NOMO-1 treated with DMSO at 0.1 percent for 48 hours (cell line): ENCODE measurements around the gene TMEM144.
A peak's percentile ranks its signal among the peaks of the same experiment; 100 is the strongest.
"Not testable (repeated sequence)": the region's sequence is repeated elsewhere in the genome, so short reads cannot be mapped to it uniquely, and the experiment has no call there.

Experiments
- DNase-seq: peaks from one replicate; lab custom pipeline; 2025; ENCODE audit not compliant: unreplicated experiment; lab: John Stamatoyannopoulos, UW

TMEM144 gene

GRCh38 chr4:158234671-158235070 lies 24.4 kb downstream of the TMEM144 start:
- DNase-seq = no peak

DNA sequence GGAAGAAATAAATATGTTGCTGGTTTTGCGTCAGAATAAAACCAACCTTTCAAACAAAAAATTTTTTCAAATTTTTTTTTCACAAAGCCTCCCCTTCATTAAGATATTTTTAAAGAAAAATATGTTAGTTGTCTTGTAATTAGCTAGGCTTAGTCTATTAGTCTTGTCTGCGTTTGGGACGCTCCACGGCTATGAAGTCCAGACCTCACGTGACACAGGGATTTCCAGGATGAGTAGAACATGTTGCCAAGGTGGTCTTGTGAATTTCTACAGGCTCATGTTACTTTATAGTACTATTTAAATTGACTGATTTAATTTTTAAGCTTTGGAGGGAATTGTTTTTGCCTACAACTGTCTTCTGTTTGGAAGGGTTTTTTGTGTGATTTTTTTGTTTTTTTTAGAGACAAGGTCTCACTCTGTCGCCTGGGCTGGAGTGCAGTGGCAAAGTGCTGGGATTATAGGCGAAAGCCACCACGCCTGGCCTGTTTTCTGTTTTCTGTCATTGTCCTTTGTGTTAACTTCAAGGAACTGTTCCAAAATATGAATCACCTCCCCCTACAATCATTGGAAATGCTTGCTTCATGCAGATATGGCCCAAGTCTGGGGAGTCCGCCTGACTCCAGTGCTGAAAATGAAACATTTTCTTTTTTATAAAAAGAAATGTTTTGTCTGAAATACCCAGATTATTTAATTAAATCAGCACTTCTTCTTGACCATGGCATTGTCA lies 26.2 kb downstream of the TMEM144 start:
- DNase-seq = no peak

GRCh38 chr4:158238575-158238974 lies 28.3 kb downstream of the TMEM144 start:
- no peak for DNase-seq

DNA sequence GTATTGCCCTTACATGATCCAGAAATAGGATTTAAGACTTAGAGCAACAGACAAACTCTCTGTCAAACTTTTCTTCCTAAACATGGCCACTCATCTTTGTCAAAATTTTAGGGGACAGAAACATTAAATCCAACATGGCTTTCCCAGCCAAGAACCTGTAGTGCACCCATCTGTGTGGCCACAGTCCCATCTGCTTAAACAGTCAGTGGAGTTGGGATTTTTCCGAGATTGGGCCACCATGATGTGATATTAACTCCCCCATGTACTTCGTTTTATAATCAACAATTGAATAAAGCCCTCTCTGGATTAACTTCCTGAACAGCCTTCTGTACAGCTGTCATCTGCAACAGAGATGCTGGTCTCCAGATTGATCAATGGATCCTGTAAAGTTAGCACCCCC lies 28.9 kb downstream of the TMEM144 start:
- DNase-seq = no peak

DNA sequence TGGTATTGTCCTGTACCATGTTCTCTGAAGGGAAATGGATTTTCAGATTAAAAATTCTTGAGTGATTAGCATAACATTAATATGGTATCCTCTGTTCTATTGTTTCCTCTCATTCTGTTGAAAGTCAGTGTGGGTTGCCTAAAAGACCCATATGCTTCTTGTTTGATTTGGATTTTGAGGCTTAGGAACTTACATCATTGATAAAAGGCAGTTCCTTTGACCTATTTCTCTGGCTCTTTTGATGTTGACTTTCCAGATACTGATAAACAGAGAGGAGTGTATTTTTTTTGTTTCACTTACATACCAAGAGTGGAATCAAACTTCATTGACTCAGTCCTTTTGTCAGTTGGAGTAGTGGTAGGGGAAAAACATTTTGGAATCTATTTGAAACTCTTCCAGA lies 32.8 kb downstream of the TMEM144 start:
- DNase-seq = no peak

GRCh38 chr4:158250321-158250720 lies 40.0 kb downstream of the TMEM144 start:
- DNase-seq = no peak

GRCh38 chr4:158253350-158253980 lies 43.2 kb downstream of the TMEM144 start:
- peak; percentile 56 for DNase-seq

- no peak for DNase-seq
These were observed 44.0 kb downstream of the TMEM144 start for GRCh38 chr4:158254292-158254691.

DNA sequence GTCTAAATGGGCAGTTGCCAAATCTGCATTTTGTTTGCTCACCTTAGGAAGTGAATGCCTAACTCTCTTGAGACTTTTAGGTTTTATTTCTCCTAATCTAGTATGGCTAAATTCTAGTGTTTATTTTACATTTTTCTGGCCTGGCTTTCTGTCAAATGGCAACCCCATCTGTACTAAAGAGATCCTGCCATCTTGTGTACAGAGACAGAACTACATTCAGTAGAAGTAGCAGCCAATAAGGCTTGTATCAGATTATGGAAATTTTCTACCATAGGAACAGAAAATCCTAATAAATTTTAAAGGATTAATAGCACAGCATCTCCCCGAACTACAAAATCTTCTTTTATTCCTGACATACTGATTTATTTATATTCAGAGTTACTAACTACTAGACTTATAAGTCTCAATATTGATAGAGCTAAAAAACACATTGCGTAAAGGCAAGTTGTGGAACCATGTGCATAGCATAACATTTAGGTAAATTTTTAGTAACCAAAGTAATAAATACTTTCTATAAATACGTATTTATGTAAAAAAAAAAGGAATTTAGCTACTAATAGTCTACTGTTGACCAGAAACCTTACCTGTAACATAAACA lies 45.5 kb downstream of the TMEM144 start:
- DNase-seq = peak; percentile 66

DNA sequence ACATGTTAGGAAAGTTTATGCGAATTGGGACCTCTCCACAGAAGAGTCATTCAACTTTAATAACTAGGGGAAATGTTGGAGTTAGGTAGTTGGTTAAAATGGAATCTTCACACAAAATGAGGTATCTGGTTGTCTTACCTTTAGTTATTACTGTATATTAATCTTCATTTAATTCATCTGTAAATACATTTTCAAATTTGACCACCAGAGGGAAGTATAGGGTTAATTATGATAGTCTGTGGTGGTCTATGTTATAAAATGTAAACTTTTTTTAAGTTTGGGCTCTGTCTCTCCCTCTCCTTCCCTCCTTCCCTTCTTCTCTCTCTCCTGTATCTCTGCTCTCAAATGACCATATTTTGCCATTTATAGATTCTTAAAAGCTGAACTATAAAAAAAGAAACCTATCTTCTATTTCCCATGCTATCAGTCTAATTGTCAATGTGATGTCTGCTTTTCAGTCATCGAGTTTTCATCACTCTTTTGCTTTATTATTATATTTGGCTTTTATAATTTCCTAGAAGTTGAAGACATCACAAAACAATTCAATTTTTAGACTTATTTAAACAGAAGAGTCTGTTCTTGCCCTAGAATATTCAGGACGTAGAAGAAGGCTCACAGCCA lies 49.8 kb downstream of the TMEM144 start:
- peak; percentile 19 for DNase-seq

DNA sequence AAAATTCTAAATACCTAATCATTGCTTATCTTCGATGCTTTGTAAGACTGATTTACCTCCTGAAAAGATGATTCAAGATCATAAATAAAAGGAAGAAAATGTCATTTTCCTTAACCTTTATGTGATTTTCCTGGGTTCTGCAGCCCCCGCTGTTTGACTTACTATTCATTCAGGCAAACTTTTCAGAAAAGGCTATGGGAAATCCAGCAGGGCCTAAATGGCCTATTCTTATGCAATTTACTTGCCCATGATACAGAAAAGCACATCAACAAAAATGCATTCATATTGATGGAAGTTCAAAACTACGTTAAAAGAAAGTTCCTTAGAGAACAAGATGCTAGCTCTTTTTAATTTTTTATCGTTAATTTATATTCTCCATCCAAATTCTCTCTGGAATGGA lies 51.2 kb downstream of the TMEM144 start:
- no peak for DNase-seq

GRCh38 chr4:158268553-158268952 lies 58.3 kb downstream of the TMEM144 start:
- DNase-seq = no peak

DNA sequence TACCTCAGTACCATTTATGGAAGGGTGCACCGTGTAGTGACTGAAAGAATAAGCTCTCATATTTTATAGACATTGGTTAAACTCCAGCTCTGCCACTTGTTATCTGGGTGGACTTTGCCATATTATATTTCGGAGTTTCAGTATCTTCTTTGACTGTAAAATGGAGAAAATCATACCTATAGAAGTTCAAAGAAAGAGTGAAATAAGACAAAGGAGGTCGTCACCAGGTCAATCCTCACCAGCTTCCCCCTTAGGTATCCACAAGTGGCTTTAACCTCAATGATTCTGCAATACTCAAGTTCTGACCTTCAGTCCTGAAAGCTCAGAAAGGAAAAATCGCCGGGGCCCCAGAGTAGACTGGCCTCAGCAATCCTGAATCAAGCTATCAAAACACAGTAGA lies 64.3 kb downstream of the TMEM144 start:
- no peak for DNase-seq

- no peak for DNase-seq
These were observed 67.3 kb downstream of the TMEM144 start for GRCh38 chr4:158277558-158277957.

DNA sequence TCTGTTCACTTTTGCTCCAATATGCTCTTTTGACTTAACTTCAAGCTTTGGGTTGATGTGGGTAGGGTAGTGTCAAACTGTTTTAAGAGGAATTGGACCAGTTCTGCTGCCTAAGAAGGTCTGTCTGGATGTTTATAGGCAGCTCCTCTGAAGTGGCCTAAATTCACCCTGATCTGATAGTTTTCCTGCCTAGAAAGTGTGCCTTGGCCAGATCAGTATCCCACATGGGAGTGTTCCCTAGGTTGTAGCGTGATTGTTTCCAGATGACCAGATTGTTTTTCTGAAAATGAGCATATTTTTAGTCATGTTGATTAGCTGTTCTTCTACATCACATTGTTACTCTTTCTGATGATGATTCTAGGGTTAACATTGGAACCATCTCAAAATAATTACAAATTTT lies 68.8 kb downstream of the TMEM144 start:
- not testable (repeated sequence) for DNase-seq

DNA sequence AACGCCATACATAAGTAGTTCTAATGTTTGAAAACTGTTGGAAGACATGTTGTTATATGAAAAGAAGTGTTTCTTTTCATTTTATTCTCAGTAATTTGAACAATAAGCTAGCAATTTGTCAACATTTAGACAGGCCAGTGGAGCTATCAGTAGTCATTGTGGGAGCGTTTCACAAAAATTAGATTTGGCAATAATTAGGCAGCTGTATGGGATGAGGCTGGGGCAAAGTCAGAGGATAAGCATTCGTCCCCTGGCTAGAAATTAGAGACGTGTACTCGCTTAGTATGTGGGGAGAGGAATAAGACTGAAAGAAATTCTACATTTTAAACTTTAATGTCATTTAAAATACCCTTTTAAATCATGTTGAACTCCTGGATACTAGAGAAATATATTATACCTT lies 70.6 kb downstream of the TMEM144 start:
- no peak for DNase-seq

- DNase-seq = no peak
These were observed 72.0 kb downstream of the TMEM144 start for GRCh38 chr4:158282252-158282651.

- DNase-seq = no peak
These were observed 75.3 kb downstream of the TMEM144 start for GRCh38 chr4:158285429-158286216.

DNA sequence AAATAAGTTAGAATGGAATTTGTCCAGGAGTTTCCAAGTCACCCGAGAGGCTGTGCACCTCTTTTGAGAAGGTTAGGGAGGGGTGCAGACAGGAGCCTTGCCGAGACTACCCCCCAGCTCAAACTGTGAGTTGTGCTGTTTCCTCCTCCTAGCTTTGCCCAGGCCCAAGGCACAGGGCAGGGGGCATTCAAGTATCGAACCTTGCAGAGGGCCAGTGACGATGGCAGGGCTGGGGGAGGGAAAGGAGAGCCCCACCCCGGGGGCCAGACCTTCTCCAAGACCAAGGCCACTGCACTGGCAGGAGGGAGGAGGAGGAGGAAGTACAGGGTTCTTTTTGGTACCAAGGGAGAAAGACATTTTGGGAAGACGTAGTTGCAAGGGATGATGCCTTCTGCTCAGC lies 80.6 kb downstream of the TMEM144 start:
- no peak for DNase-seq

DNA sequence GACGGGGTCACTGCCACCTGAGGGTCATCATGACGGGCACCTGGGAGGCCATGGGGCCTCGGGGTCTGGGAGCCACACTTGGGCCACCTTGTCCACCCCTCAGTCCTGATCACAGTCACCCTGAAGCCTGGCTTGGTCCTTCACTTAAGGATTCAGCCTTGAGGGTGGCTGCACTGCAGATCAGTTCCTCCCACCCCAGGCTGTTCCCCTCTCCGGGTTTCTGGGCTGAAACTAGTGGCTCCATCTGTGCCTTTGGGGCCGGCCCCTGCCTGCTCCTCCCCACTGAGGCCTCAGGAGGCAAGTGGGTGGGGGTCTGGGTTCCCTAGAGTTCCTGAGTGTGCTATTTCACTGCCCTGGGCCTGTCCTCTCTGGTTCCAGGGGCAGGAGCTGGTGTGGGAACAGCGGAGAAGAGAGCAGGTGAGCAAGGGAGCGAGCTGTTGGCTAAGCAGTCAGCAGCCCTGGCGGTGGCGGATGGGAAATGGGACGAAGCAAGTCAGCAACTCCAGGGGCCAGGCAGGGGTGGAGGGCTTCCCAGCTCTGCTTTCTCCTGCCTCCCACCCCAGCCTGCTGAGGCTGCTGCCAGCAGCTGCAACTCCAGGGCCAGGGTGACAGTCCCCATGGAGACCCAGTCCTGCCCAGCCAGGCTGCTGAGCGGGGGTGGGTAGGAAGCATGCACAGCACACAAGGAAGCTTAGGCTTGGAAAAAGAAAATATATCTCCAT lies 81.2 kb downstream of the TMEM144 start:
- DNase-seq = no peak

DNA sequence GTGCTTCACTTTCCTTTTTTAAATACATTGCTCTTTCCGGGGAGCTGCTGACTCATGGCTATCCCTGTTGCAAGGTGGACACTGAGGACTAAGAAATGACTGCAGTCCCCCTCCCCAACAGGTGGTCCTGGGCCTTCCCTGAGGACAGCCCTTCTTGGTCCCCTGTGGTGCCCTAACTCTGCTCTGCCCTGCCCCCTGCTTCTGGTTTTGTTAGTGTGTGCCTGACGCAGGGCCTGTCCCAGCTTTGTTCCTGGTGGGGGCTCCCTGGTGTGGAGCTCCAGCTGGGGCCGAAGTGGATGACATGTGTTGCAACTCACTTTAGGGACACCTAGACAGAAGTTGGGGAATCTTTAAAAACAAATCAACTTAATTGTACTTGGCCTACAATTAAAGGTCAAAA lies 81.9 kb downstream of the TMEM144 start:
- no peak for DNase-seq
